CD4-positive, alpha-beta T cell (primary cell): ENCODE measurements around the gene PIAS4. TPM values are rescaled to one million over a fixed set of nuclear protein-coding genes. Genes with fewer than 3 reads are reported as not detected.

Source experiments
- ATAC-seq: fragments of 200-7000 bp; cut with Tn5 transposase; one replicate; pipeline ENCODE4 v1.10.0; 2022; ENCODE audit warnings: mild to moderate bottlenecking; ENCODE audit not compliant: poor library complexity
- CTCF ChIA-PET: fragments of 350-600 bp; sonication (Branson Sonifier 250); formaldehyde crosslinking; loops from one replicate; lab custom pipeline; 2021; ENCODE audit warnings: antibody characterized with exemption, inconsistent platforms; lab: Charles Lee
- POLR2A ChIA-PET: fragments of 350-600 bp; sonication (Branson Sonifier 250); formaldehyde crosslinking; loops from one replicate; lab custom pipeline; 2021; ENCODE audit warnings: antibody characterized with exemption, inconsistent platforms; lab: Charles Lee
- DNase-seq, 14 experiments: peaks; one replicate each; pipeline ENCODE4 v3.0.0-alpha.2; 2013 to 2020; ENCODE audit warnings: mixed read lengths in 2 of 14
- H3K27ac ChIP-seq, 2 donors: one replicate each; pipeline versions ENCODE4 v1.5.1 to v1.7.0; 2013; ENCODE audit warnings: low read length in 2 of 2, low read depth in 1 of 2, mild to moderate bottlenecking in 1 of 2
- H3K27me3 ChIP-seq, 2 experiments: 1 replicate in 1 of 2; 2 replicates in 1 of 2; pipeline versions ENCODE4 v1.6.1 to v1.7.0; 2013; ENCODE audit warnings: low read length in 2 of 2, control low read depth in 1 of 2, mild to moderate bottlenecking in 1 of 2, moderate library complexity in 1 of 2; ENCODE audit not compliant: insufficient read depth in 2 of 2, control insufficient read depth in 1 of 2
- H3K36me3 ChIP-seq: one replicate; pipeline ENCODE4 v1.6.1; 2013; ENCODE audit warnings: low read length, control low read depth; ENCODE audit not compliant: insufficient read depth
- H3K4me1 ChIP-seq: one replicate; pipeline ENCODE4 v1.6.1; 2013; ENCODE audit warnings: low read length, control low read depth; ENCODE audit not compliant: insufficient read depth
- H3K4me3 ChIP-seq: one replicate; pipeline ENCODE4 v1.5.1; 2013; ENCODE audit warnings: mild to moderate bottlenecking, low read length, moderate library complexity
- H3K9me3 ChIP-seq, 2 experiments: 1 replicate in 1 of 2; 2 replicates in 1 of 2; pipeline versions ENCODE4 v1.6.1 to v1.7.0; 2013; ENCODE audit warnings: low read length in 2 of 2, mild to moderate bottlenecking in 2 of 2, control low read depth in 1 of 2, moderate library complexity in 1 of 2; ENCODE audit not compliant: control insufficient read depth in 1 of 2, insufficient read depth in 1 of 2
- H3K27ac Mint-ChIP-seq: one replicate; pipeline ENCODE4 v1.8.0; 2020; ENCODE audit warnings: mixed read lengths
- H3K27me3 Mint-ChIP-seq: one replicate; pipeline ENCODE4 v1.8.0; 2021; ENCODE audit warnings: mixed read lengths
- H3K36me3 Mint-ChIP-seq: one replicate; pipeline ENCODE4 v1.8.0; 2021; ENCODE audit warnings: low read depth, mixed read lengths
- H3K4me1 Mint-ChIP-seq: one replicate; pipeline ENCODE4 v1.8.0; 2021; ENCODE audit warnings: low read depth, mixed read lengths
- H3K4me3 Mint-ChIP-seq: one replicate; pipeline ENCODE4 v1.8.0; 2020; ENCODE audit warnings: mild to moderate bottlenecking, mixed read lengths
- H3K9me3 Mint-ChIP-seq: one replicate; pipeline ENCODE4 v1.8.0; 2020; ENCODE audit warnings: mixed read lengths
- CTCF ChIP-seq: fragments of 200-600 bp; IDR thresholded peaks from one replicate; pipeline ENCODE4 v1.8.0; 2022; ENCODE audit warnings: antibody characterized with exemption, mild to moderate bottlenecking
- intact Hi-C, 2 experiments: fragments of 100-400 bp; cut with DNase I in 1 of 2; cut with micrococcal nuclease in 1 of 2; formaldehyde crosslinking; loops; one replicate each; pipeline versions ENCODE4 v1.15.1 to v1.9.0; 2023 to 2025; cut with DNase I, micrococcal nuclease
- total RNA-seq, 174 experiments: library from RNA in 2 of 174; stranded (reverse) in 2 of 174; gene quantifications; one replicate each; pipeline ENCODE4 v1.2.3 and lab custom pipeline; 2021 to 2026

Gene PIAS4
- total RNA-seq, 2 experiments from 2014 or later, result 14.5 to 16.5 TPM

- H3K36me3 Mint-ChIP-seq, result peaks cover 61% of the 10 kb centered on the region
- H3K27me3 ChIP-seq, result no peaks in the 10 kb centered on the region
- DNase-seq (peak in 2 of 14 experiments; percentile 63 to 71), ATAC-seq (no peak)
- CTCF ChIA-PET, result interaction anchor here (1.9 kb wide), 1 partner anchor 89 kb away, joined by 5 read pairs; no protein-coding TSS in a partner anchor
- H3K4me1 ChIP-seq, result peaks cover 36% of the 10 kb centered on the region
- no peaks in the 10 kb centered on the region for H3K9me3 ChIP-seq
- POLR2A ChIA-PET, result no interaction called here
- peak overlapping the region; percentile 81 for H3K27ac Mint-ChIP-seq
- H3K9me3 Mint-ChIP-seq, result no peaks in the 10 kb centered on the region
- peaks cover 33% of the 10 kb centered on the region for H3K4me1 Mint-ChIP-seq
- TF ChIP-seq CTCF, result no peak
- peaks cover 74% of the 10 kb centered on the region for H3K36me3 ChIP-seq
- intact Hi-C loops, result no loop called here
- H3K27ac ChIP-seq, result peak overlapping the region; percentile 21 to 36
- H3K4me3 ChIP-seq, result no peak overlapping the region
- no peak overlapping the region for H3K4me3 Mint-ChIP-seq
- H3K27me3 Mint-ChIP-seq, result no peaks in the 10 kb centered on the region
Measured at GRCh38 chr19:4051175-4052101, 43.9 kb downstream of the PIAS4 start.

GRCh38 chr19:4052114-4052992, 44.8 kb downstream of the PIAS4 start:
- ATAC-seq, result no peak
- peaks cover 33% of the 10 kb centered on the region for H3K4me1 ChIP-seq

More at GRCh38 chr19:4052114-4052992, 44.8 kb downstream of the PIAS4 start:
- H3K27ac ChIP-seq, result no peak overlapping the region
- peaks cover 32% of the 10 kb centered on the region for H3K4me1 Mint-ChIP-seq
- POLR2A ChIA-PET, result no interaction called here
- no peaks in the 10 kb centered on the region for H3K9me3 Mint-ChIP-seq
- H3K36me3 Mint-ChIP-seq, result peaks cover 63% of the 10 kb centered on the region
- intact Hi-C loops, result no loop called here
- TF ChIP-seq CTCF, result no peak
- peak overlapping the region; percentile 54 for H3K27ac Mint-ChIP-seq
- no peaks in the 10 kb centered on the region for H3K9me3 ChIP-seq
- peak in 2 of 14 experiments; percentile 61 to 63 for DNase-seq
- peaks cover 69% of the 10 kb centered on the region for H3K36me3 ChIP-seq
- CTCF ChIA-PET, result no interaction called here
- H3K27me3 ChIP-seq, result no peaks in the 10 kb centered on the region
- no peak overlapping the region for H3K4me3 Mint-ChIP-seq
- H3K27me3 Mint-ChIP-seq, result no peaks in the 10 kb centered on the region
- H3K4me3 ChIP-seq, result no peak overlapping the region
